Sigmoid colon (tissue), 3 donors: ENCODE measurements around the gene PANK4.

Experiments
- CTCF ChIP-seq, 4 experiments: fragments of 450-650 bp in 3 of 4; fragments of 200-600 bp in 1 of 4; IDR thresholded peaks; one replicate each; pipeline ENCODE4 v1.5.1; 2016 to 2019; ENCODE audit warnings: antibody characterized with exemption in 4 of 4, mild to moderate bottlenecking in 3 of 4, moderate library complexity in 2 of 4
- POLR2A ChIP-seq, 2 donors: fragments of 450-650 bp; IDR thresholded peaks; one replicate each; pipeline ENCODE4 v1.6.1; 2016; ENCODE audit warnings: antibody characterized with exemption in 2 of 2, mild to moderate bottlenecking in 2 of 2, moderate library complexity in 2 of 2

DNA sequence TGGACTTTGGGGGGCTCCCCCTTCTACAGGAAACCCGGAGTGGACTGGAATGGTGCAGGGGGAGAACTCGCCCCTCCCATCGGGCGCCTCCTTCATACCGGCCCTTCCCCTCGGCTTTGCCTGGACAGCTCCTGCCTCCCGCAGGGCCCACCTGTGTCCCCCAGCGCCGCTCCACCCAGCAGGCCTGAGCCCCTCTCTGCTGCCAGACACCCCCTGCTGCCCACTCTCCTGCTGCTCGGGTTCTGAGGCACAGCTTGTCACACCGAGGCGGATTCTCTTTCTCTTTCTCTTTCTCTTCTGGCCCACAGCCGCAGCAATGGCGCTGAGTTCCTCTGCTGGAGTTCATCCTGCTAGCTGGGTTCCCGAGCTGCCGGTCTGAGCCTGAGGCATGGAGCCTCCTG lies 29.9 kb upstream of the PANK4 start, which contains the start of gene TNFRSF14:
- peak in 1 of 4 experiments; percentile 18 for TF ChIP-seq CTCF (IDR thresholded peaks at IDR 0.05)
- TF ChIP-seq POLR2A (IDR thresholded peaks at IDR 0.05): peak in 1 of 2 donors; percentile 26
